ENCODE data around the gene DGUOK. TPM values are rescaled to one million over a fixed set of nuclear protein-coding genes. Genes with fewer than 3 reads are reported as not detected.

Gene DGUOK
- total RNA-seq, 2 donors from 2014 or later: 77.4 to 107 TPM

DNA sequence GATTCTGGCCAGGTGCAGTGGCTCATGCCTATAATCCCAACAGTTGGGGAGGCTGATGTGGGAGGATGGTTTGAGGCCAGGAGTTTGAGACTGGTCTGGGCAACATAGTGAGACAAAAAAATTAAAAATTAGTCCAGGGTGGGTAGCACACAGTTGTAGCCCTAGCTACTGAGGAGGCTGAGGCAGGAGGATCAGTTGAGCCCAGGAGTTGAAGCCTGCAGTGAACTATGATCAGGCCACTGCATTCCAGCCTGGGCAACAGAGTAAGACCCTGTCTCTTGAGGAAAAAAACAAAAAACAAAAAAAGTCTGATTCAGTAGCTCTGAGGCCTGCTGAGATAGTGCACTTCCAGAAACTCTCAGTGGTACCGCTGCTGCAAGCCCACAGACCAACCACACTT lies 50.1 kb downstream of the DGUOK start:
- H3K27ac ChIP-seq: no peak overlapping the region
- intact Hi-C loops (cut with DNase I): no loop called here
- no peaks in the 10 kb centered on the region for H3K36me3 ChIP-seq
- H3K4me3 ChIP-seq: no peak overlapping the region
- no peaks in the 10 kb centered on the region for H3K27me3 ChIP-seq (replicated peaks; ENCODE audit: insufficient read depth)
- H3K9me3 ChIP-seq: no peaks in the 10 kb centered on the region
- 100% methylated on average over 1 of the region's 1 CpG for WGBS
- H3K4me1 ChIP-seq (replicated peaks): peaks cover under 1% of the 10 kb centered on the region
- no peak for DNase-seq (ENCODE audit: low spot score)
- no peak for TF ChIP-seq POLR2AphosphoS5 (IDR thresholded peaks at IDR 0.05)
- TF ChIP-seq POLR2A (IDR thresholded peaks at IDR 0.05): no peak
- TF ChIP-seq, protein P1, sequence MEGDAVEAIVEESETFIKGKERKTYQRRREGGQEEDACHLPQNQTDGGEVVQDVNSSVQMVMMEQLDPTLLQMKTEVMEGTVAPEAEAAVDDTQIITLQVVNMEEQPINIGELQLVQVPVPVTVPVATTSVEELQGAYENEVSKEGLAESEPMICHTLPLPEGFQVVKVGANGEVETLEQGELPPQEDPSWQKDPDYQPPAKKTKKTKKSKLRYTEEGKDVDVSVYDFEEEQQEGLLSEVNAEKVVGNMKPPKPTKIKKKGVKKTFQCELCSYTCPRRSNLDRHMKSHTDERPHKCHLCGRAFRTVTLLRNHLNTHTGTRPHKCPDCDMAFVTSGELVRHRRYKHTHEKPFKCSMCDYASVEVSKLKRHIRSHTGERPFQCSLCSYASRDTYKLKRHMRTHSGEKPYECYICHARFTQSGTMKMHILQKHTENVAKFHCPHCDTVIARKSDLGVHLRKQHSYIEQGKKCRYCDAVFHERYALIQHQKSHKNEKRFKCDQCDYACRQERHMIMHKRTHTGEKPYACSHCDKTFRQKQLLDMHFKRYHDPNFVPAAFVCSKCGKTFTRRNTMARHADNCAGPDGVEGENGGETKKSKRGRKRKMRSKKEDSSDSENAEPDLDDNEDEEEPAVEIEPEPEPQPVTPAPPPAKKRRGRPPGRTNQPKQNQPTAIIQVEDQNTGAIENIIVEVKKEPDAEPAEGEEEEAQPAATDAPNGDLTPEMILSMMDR (IDR thresholded peaks at IDR 0.05): no peak

DNA sequence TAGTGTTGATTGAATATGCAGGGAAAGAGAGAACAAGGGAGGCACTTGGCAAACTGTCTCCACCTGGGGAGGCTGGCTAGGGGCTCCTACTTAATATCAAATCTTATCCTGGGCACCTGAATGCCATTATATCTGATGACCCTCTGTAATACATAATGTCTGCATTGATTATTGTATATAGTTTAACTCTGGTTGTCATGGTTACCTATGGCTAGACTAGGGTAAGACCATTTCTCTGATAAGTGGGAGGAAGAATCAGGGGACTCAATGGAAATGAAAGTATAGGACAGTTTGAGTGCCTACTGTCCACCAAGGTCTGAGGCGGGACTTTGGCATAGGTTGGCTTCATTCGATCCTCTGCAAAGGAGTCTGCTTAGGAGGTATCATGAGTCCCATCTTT lies 50.8 kb downstream of the DGUOK start:
- Histone ChIP-seq H3K36me3 (no peaks in the 10 kb centered on the region), H3K27me3 (replicated peaks; ENCODE audit: insufficient read depth) (no peaks in the 10 kb centered on the region), H3K4me3 (no peak overlapping the region), H3K9me3 (no peaks in the 10 kb centered on the region), H3K4me1 (replicated peaks) (peaks cover 8% of the 10 kb centered on the region), H3K27ac (no peak overlapping the region)
- 75% methylated on average over 2 of the region's 2 CpGs for WGBS
- TF ChIP-seq, protein P1 (IDR thresholded peaks at IDR 0.05): no peak
- no peak for TF ChIP-seq POLR2A (IDR thresholded peaks at IDR 0.05)
- no peak for TF ChIP-seq POLR2AphosphoS5 (IDR thresholded peaks at IDR 0.05)
- intact Hi-C loops (cut with DNase I): no loop called here
- DNase-seq (ENCODE audit: low spot score): no peak

DNA sequence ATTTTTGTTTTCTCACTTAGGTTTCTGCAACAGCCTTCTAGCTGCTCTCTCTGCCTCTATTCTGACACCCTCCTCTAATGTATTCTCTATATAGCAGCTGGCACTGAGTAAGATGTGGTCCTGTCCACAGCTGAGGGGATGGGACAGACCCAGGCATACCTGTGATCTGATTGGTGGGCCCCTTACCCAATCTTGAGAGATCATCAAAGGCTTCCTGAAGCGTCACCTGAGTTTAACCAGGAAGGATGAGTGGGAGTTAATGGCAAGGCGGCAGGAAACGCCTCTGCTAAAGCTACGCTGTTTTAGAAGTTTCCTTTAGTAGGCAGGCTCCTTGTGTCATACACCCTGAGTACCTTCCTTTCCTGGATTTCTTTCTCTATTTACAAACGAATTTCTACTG lies 52.3 kb downstream of the DGUOK start:
- DNase-seq (ENCODE audit: low spot score): no peak
- Histone ChIP-seq H3K27ac (no peak overlapping the region), H3K4me1 (replicated peaks) (peaks cover 12% of the 10 kb centered on the region), H3K4me3 (no peak overlapping the region), H3K36me3 (no peaks in the 10 kb centered on the region), H3K9me3 (no peaks in the 10 kb centered on the region), H3K27me3 (replicated peaks; ENCODE audit: insufficient read depth) (no peaks in the 10 kb centered on the region)
- 39% methylated on average over 5 of the region's 5 CpGs for WGBS
- TF ChIP-seq, protein P1 (IDR thresholded peaks at IDR 0.05): no peak
- TF ChIP-seq POLR2A (IDR thresholded peaks at IDR 0.05): no peak
- no peak for TF ChIP-seq POLR2AphosphoS5 (IDR thresholded peaks at IDR 0.05)
- intact Hi-C loops (cut with DNase I): no loop called here

DNA sequence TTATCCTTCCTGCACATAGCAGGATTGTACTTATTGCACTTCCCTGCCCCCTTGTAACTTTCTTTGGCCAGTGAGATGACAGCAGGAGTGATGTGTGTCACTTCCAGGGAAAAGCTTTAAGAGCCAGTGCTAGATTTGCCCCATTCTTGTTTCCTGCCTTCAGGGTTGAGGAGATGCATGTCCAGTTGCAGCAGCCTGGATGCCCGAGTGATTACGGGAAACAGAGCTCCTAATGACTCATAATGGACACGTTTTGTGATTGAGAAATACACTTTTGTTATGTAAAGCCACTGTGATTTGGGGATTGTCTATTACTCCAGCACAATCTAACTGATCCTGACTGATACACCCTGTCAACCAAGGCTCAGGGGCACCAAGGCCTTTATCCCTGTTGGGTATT lies 53.0 kb downstream of the DGUOK start:
- TF ChIP-seq POLR2AphosphoS5 (IDR thresholded peaks at IDR 0.05): no peak
- TF ChIP-seq, protein P1 (IDR thresholded peaks at IDR 0.05): no peak
- no peak for TF ChIP-seq POLR2A (IDR thresholded peaks at IDR 0.05)
- peaks cover 15% of the 10 kb centered on the region for H3K4me1 ChIP-seq (replicated peaks)
- no peak overlapping the region for H3K27ac ChIP-seq
- 47% methylated on average over 3 of the region's 3 CpGs for WGBS
- intact Hi-C loops (cut with DNase I): no loop called here
- no peaks in the 10 kb centered on the region for H3K36me3 ChIP-seq
- H3K4me3 ChIP-seq: no peak overlapping the region
- no peak for DNase-seq (ENCODE audit: low spot score)
- no peaks in the 10 kb centered on the region for H3K9me3 ChIP-seq
- H3K27me3 ChIP-seq (replicated peaks; ENCODE audit: insufficient read depth): no peaks in the 10 kb centered on the region

DNA sequence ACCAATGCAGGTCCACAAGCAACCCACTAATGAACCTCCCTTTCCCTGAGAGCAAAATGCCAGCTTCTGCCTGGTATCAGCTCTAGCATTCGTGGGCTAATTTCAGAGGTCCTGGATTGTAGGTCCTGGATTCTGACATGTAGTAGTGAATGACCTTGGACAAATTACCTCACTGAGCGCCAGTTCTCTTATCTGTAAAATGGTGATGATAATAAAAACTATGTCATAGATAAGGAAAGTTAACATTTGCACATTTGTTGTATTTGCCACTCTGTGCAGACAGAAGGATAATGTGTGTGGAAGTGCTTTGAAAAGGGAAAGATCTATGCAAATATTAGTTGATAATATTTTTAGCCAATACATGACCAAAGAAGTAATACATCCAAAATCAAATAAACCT lies 53.9 kb downstream of the DGUOK start:
- Histone ChIP-seq H3K27me3 (replicated peaks; ENCODE audit: insufficient read depth) (no peaks in the 10 kb centered on the region), H3K4me1 (replicated peaks) (peaks cover 15% of the 10 kb centered on the region), H3K36me3 (no peaks in the 10 kb centered on the region), H3K27ac (peak overlapping the region; percentile 95 to 97), H3K4me3 (no peak overlapping the region), H3K9me3 (no peaks in the 10 kb centered on the region)
- intact Hi-C loops (cut with DNase I): no loop called here
- DNase-seq (ENCODE audit: low spot score): no peak
- TF ChIP-seq, protein P1 (IDR thresholded peaks at IDR 0.05): no peak
- TF ChIP-seq POLR2A (IDR thresholded peaks at IDR 0.05): no peak
- TF ChIP-seq POLR2AphosphoS5 (IDR thresholded peaks at IDR 0.05): no peak
- 74% methylated on average over 2 of the region's 2 CpGs for WGBS

Measured in prostate gland (tissue), 2 donors.